GM19328 (cell line): ENCODE data around the gene LARP6.
"Not testable (repeated sequence)": the region's sequence is repeated elsewhere in the genome, so short reads cannot be mapped to it uniquely, and the experiment has no call there.

Source experiments
- ATAC-seq: cut with Tn5 transposase; IDR thresholded peaks from one replicate; pipeline ENCODE4 v1.9.1; 2021; ENCODE audit warnings: mild to moderate bottlenecking, moderate library complexity; ENCODE audit not compliant: unreplicated experiment

Gene LARP6

DNA sequence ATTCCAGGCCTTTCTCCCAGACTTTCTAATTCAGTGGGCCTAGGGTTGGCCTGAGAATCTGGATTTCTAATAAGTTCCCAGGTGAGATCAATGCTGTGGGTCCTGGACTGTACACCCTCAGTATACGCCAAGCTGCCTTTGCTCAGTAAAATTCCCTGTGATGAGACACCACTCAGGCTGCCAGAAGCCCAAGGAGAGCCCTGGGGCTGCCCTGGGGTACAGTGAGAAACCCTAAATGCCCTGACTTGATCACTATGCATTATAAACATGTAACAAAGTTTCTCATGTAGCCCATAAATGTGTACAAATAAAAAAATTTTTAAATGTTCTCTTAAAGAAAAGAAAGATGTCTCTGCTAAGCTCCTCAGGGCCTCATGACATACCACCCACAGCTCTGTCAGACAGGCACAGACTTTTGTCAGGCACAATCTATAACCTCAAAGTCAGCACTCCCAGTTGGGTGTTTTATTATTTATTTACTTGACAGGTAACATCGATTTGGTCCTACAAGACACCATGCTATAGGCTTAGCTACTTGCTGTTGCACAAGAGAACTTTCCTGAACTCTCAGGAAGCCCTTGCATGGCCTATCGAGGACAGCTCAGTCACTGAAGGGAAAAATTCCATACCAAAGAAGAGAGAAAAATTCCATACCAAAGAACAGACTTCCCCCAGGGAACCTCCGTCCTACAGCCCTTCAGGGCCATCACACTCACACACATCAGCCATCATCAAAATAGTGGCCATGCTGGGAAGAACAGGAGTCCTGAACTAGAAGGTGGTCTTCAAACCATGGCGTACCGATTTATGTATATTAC, 22.7 kb downstream of the LARP6 start:
- no peak for ATAC-seq

- no peak for ATAC-seq
These were observed 23.3 kb downstream of the LARP6 start for GRCh38 chr15:70830615-70831014.

DNA sequence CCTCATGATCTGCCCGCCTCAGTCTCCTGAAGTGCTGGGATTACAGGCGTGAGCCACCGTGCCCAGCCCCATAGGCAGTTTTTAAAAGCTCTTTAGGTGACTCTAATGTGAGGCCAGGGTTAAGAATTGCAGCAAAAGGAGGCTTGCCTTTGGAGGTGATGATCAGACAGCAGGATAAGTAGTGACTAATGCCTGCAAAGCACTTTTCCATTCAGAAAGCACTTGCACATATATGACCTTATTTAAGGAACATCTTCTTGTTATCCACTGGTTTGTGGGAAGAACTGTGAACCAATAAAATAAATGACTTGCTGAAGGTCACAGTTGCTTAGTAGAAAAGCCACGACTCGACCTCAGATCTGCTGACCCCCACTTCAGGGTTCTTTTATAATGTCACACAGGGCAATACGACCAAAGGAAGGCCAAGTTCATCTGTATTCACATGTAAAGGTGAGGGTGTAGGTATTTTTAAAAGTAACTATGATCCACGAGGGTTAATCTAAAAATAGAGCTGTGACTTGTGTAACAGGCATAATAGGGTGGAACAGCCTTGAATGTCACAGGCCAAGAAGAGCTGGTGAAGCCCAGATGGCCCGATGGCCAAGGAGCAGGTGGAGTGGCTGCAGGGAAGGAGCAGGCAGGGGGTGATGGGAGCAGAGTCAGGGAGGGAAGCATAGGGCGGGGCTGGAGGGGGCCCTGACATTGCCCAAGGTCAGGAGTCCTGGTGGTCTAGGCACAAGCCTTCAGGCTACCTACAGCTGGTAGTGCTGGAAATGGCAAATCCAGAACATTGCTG, 24.4 kb downstream of the LARP6 start:
- no peak for ATAC-seq

GRCh38 chr15:70827721-70828120, 26.2 kb downstream of the LARP6 start:
- no peak for ATAC-seq

- ATAC-seq = no peak
These were observed 27.3 kb downstream of the LARP6 start for GRCh38 chr15:70826634-70827033.

GRCh38 chr15:70825841-70826240, 28.1 kb downstream of the LARP6 start:
- ATAC-seq = no peak

DNA sequence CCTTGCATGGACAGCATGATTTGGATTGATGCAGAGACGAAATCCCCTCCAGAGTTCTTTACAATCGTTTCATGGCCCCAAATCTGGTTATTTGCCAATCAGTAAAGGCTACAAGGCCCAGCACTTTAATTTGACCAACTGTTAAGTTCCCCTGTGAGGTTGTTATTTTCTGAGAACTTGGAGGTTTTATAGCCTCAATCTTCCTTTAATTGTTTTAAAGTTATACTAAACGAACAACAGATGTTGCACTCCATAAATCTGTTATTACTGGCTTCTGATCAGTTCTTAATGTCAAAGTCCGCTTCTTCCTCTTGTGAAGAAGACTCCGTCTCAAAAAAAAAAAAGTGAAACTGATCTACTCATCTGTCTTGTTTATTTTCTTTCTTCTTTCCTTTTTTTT, 30.8 kb downstream of the LARP6 start:
- ATAC-seq = no peak

- no peak for ATAC-seq
These were observed 33.7 kb downstream of the LARP6 start for GRCh38 chr15:70820214-70820613.

GRCh38 chr15:70818580-70818979, 35.4 kb downstream of the LARP6 start:
- no peak for ATAC-seq

GRCh38 chr15:70817266-70817665, 36.7 kb downstream of the LARP6 start:
- ATAC-seq = no peak

DNA sequence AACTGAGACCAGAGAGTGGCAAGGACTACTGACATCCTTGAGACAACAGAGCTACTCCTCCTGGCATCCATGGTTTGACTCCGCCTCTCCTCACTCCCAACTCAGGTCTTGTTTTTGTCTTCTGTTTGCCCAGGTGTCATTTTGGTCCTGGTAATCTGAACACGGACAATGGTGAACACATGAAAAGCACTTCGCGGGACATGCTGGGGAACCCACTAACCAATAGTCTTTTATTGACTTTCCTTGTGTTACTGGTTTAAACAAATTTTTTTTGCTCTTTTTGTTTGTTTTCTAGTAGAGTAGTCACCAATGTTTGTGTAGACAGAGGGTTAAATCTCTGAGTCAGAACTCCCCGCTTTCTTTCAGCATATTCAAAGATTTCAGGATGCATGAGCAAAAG, 38.4 kb downstream of the LARP6 start:
- no peak for ATAC-seq

- ATAC-seq = not testable (repeated sequence)
These were observed 38.9 kb downstream of the LARP6 start for GRCh38 chr15:70815011-70815410.

DNA sequence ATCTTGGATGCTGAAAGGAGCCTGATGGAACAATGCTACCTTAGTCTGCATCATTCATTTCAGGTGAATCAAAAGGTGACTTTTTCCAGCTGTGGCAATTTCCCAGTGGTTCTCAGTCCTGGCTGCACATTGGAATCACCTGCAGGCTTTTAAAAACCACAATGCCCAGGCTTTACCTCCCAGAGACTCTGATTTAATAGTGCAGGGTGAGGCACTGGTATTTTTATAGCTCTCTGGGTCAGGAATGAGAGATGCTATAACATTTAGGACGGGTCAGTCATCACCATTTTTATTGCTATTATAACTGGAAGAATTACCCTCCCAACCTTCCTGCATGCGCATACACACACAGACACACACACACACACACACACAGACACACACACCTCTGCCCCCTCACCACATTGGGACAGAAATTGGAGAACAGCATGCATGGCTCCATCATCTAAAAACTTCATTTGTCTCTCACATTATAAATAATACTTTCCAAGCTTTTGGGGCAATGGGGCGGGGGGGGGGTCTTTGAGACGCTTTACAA, 41.1 kb downstream of the LARP6 start:
- ATAC-seq = no peak

- ATAC-seq = no peak
These were observed 42.9 kb downstream of the LARP6 start for GRCh38 chr15:70810916-70811578.

GRCh38 chr15:70806992-70807712, 46.8 kb downstream of the LARP6 start:
- ATAC-seq = no peak

DNA sequence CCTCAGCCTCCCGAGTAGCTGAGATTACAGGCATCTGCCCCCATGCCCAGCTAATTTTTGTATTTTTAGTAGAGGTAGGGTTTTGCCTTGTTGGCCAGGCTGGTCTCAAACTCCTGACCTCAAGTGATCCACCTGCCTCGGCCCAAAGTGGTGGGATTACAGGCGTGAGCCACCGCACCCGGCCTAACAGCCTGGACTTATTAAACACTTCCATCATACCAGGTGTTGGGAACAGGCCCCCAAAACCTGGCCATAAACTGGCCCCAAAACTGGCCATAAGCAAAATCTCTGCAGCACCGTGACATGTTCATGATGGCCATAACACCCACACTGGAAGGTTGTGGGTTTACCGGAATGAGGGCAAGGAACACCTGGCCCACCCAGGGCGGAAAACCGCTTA, 49.6 kb downstream of the LARP6 start:
- ATAC-seq = not testable (repeated sequence)

DNA sequence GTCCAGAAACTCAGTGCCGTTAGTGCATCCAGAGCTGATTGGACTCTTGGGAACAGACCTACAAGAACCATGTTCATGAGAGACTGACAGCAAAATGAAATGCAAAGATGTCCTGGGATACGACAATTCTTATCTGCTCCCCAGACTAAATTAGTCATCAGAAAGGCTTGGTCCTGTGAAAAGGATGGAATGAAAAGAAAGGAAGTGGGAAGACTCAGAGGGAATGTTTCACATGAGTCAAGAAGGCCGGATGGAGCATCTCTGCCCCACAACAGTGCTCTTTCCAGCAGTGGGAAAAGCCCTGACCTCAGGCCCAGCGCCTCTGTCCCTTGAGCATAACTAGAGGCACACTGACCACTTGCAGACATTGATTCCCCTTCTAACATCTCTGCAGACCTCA, 51.3 kb downstream of the LARP6 start:
- no peak for ATAC-seq

DNA sequence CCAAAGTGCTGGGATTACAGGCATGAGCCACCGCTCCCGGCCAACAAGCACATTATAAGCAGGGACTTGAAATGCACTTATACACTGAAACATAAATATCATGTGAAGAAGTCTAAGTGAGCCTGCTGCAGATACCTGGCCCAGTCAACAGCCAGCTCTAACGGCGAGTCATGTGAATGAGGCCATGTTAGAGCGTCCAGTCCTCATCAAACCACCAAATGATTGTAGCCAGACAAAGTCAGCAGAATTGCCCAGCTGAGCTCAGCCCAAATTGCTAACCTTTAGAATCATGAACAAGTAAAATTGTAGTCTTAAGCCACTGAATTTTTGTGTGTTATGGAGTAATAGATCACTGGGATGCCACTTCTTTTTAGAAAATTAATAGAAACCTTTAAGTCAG, 52.8 kb downstream of the LARP6 start:
- no peak for ATAC-seq

- ATAC-seq = no peak
These were observed 54.1 kb downstream of the LARP6 start for GRCh38 chr15:70799667-70800450.

- ATAC-seq = no peak
These were observed 56.5 kb downstream of the LARP6 start for GRCh38 chr15:70797464-70797863.
